HCT116 (cell line): ENCODE results near the gene PRICKLE3. TPM values are rescaled to one million over a fixed set of nuclear protein-coding genes. Genes with fewer than 3 reads are reported as not detected.

ENCODE experiments used
- ATAC-seq: fragments of 200-7000 bp; cut with Tn5 transposase; 2 replicates; pipeline ENCODE4 v1.9.1; 2020; ENCODE audit warnings: mild to moderate bottlenecking, moderate library complexity
- BruUV-seq: library from RNA; stranded (reverse); fragments of 400-500 nt; replicated peaks from 2 replicates; lab custom pipeline; 2021; lab: Mats Ljungman, UMichigan
- CTCF ChIA-PET: fragments of 300-600 bp; sonication (Branson Sonifier 250); formaldehyde crosslinking; loops from one replicate; lab custom pipeline; 2021; ENCODE audit warnings: antibody characterized with exemption; lab: Charles Lee
- POLR2A ChIA-PET: fragments of 300-600, 350-600 bp; sonication (Branson Sonifier 250); formaldehyde crosslinking; loops from one replicate; lab custom pipeline; 2021; ENCODE audit warnings: antibody characterized with exemption; lab: Charles Lee
- RAD21 ChIA-PET, 2 experiments: fragments of 300-600 bp; sonication (Branson Sonifier 250); formaldehyde crosslinking; loops; one replicate each; lab custom pipeline; 2023; ENCODE audit warnings: low total read pairs in 2 of 2; ENCODE audit not compliant: uncharacterized antibody in 2 of 2, unreplicated experiment in 2 of 2, low non-redundant PET in 1 of 2; lab: Charles Lee
- DNase-seq: peaks from one replicate; pipeline ENCODE4 v3.0.0-alpha.2; 2010; ENCODE audit warnings: low read depth, low spot score
- H2AFZ ChIP-seq: fragments of 200-600 bp; shearing (Covaris generic), sonication (generic); 2 replicates; pipeline ENCODE4 v1.6.1; 2017; ENCODE audit warnings: low read depth, mixed run types, mixed read lengths, antibody characterized with exemption, low read length; ENCODE audit not compliant: poor library complexity, severe bottlenecking
- H3K27ac ChIP-seq: 2 replicates; pipeline ENCODE4 v1.5.1; 2012; ENCODE audit warnings: low read depth, low read length
- H3K27me3 ChIP-seq: fragments of 200-600 bp; sonication (generic); 2 replicates; pipeline ENCODE4 v1.6.1; 2016; ENCODE audit warnings: mixed run types, low read length, mixed read lengths; ENCODE audit not compliant: insufficient read depth
- H3K36me3 ChIP-seq, 2 experiments: fragments of 200-500 bp in 1 of 2; fragments of 200-600 bp in 1 of 2; sonication (Bioruptor generic) in 1 of 2; sonication (generic) in 1 of 2; 2 replicates each; pipeline versions ENCODE4 v1.5.1 to v1.6.1; 2014 to 2016; ENCODE audit warnings: low read length in 2 of 2, inconsistent platforms in 1 of 2, mixed read lengths in 1 of 2, mixed run types in 1 of 2; ENCODE audit not compliant: insufficient read depth in 2 of 2, control insufficient read depth in 1 of 2
- H3K4me1 ChIP-seq, 2 experiments: fragments of 200-600 bp in 1 of 2; sonication (generic) in 1 of 2; 2 replicates each; pipeline versions ENCODE4 v1.5.1 to v1.6.1; 2012 to 2017; ENCODE audit warnings: low read length in 2 of 2, inconsistent platforms in 1 of 2, mild to moderate bottlenecking in 1 of 2, mixed read lengths in 1 of 2, mixed run types in 1 of 2, moderate library complexity in 1 of 2; ENCODE audit not compliant: insufficient read depth in 2 of 2, control insufficient read depth in 1 of 2
- H3K4me2 ChIP-seq: fragments of 200-600 bp; sonication (generic); 2 replicates; pipeline ENCODE4 v1.6.1; 2017; ENCODE audit warnings: mixed run types, low read length, mixed read lengths
- H3K4me3 ChIP-seq, 2 experiments: fragments of 200-600 bp in 1 of 2; sonication (generic) in 1 of 2; replicated peaks in 1 of 2; 2 replicates each; pipeline ENCODE4 v1.5.1; 2011 to 2016; ENCODE audit warnings: low read length in 2 of 2, control low read depth in 1 of 2, low read depth in 1 of 2, mild to moderate bottlenecking in 1 of 2, mixed read lengths in 1 of 2, mixed run types in 1 of 2
- H3K79me2 ChIP-seq: fragments of 200-600 bp; sonication (generic); 2 replicates; pipeline ENCODE4 v1.6.1; 2017; ENCODE audit warnings: mild to moderate bottlenecking, mixed run types, low read length, moderate library complexity, mixed read lengths; ENCODE audit not compliant: insufficient read depth
- H3K9ac ChIP-seq: fragments of 200-600 bp; sonication (generic); 2 replicates; pipeline ENCODE4 v1.6.1; 2016; ENCODE audit warnings: low read length, mixed read lengths
- H3K9me2 ChIP-seq: fragments of 200-600 bp; sonication (generic), shearing (Covaris generic); 2 replicates; pipeline ENCODE4 v1.6.1; 2017; ENCODE audit warnings: mixed run types, mild to moderate bottlenecking, moderate library complexity; ENCODE audit not compliant: insufficient read depth
- H3K9me3 ChIP-seq, 2 experiments: fragments of 200-500 bp in 1 of 2; fragments of 200-600 bp in 1 of 2; sonication (Bioruptor generic) in 1 of 2; sonication (generic) in 1 of 2; 2 replicates each; pipeline ENCODE4 v1.6.1; 2014 to 2017; ENCODE audit warnings: low read length in 2 of 2, mixed read lengths in 2 of 2, inconsistent platforms in 1 of 2, low read depth in 1 of 2, mild to moderate bottlenecking in 1 of 2, mixed run types in 1 of 2, moderate library complexity in 1 of 2; ENCODE audit not compliant: control insufficient read depth in 1 of 2, insufficient read depth in 1 of 2
- H4K20me1 ChIP-seq: fragments of 200-600 bp; sonication (generic), shearing (Covaris generic); 2 replicates; pipeline ENCODE4 v1.6.1; 2017; ENCODE audit warnings: mixed run types, mild to moderate bottlenecking, moderate library complexity; ENCODE audit not compliant: insufficient read depth
- CBX3 ChIP-seq: IDR thresholded peaks from 2 replicates; pipeline ENCODE4 v1.6.1; 2012; ENCODE audit warnings: low read depth
- CEBPB ChIP-seq: IDR thresholded peaks from 2 replicates; pipeline ENCODE4 v1.6.1; 2012; ENCODE audit warnings: low read depth
- ELF1 ChIP-seq: IDR thresholded peaks from 2 replicates; pipeline ENCODE4 v1.6.1; 2012; ENCODE audit warnings: low read depth, borderline replicate concordance
- EZH2phosphoT487 ChIP-seq: fragments of 200-600 bp; IDR thresholded peaks from 2 replicates; pipeline ENCODE4 v1.6.1; 2018; ENCODE audit warnings: antibody characterized with exemption, borderline replicate concordance
- JUND ChIP-seq: IDR thresholded peaks from 2 replicates; pipeline ENCODE4 v1.6.1; 2012
- SP1 ChIP-seq: IDR thresholded peaks from 2 replicates; pipeline ENCODE4 v1.6.1; 2012; ENCODE audit warnings: low read depth
- SRF ChIP-seq: IDR thresholded peaks from 2 replicates; pipeline ENCODE4 v1.6.1; 2012; ENCODE audit warnings: low read depth
- TCF7L2 ChIP-seq: IDR thresholded peaks from 2 replicates; pipeline ENCODE4 v1.7.0; 2011; ENCODE audit warnings: borderline replicate concordance, inconsistent platforms; ENCODE audit not compliant: insufficient read depth, insufficient read length; ENCODE audit errors: extremely low read depth
- YY1 ChIP-seq: IDR thresholded peaks from 2 replicates; pipeline ENCODE4 v1.6.1; 2011; ENCODE audit warnings: low read length, low read depth, moderate library complexity, mild to moderate bottlenecking; ENCODE audit not compliant: insufficient replicate concordance; ENCODE audit errors: extremely low read depth
- intact Hi-C: fragments of 100-400 bp; cut with micrococcal nuclease; formaldehyde crosslinking; loops from 2 replicates; pipeline ENCODE4 v1.10.0; 2022
- total RNA-seq: library from RNA; stranded (reverse); gene quantifications from one replicate; pipeline ENCODE4 v1.2.1, GENCODE V29; 2021; ENCODE audit not compliant: unreplicated experiment
- TF ChIP-seq, protein P1 (sequence below): IDR thresholded peaks from 2 replicates; pipeline ENCODE4 v1.6.1; 2012
- TF ChIP-seq, protein P2 (sequence below): IDR thresholded peaks from 2 replicates; pipeline ENCODE4 v1.6.1; 2012; ENCODE audit warnings: low read depth

PRICKLE3 gene
- total RNA-seq, 1 experiment from 2014 or later, result 27.8 TPM

DNA sequence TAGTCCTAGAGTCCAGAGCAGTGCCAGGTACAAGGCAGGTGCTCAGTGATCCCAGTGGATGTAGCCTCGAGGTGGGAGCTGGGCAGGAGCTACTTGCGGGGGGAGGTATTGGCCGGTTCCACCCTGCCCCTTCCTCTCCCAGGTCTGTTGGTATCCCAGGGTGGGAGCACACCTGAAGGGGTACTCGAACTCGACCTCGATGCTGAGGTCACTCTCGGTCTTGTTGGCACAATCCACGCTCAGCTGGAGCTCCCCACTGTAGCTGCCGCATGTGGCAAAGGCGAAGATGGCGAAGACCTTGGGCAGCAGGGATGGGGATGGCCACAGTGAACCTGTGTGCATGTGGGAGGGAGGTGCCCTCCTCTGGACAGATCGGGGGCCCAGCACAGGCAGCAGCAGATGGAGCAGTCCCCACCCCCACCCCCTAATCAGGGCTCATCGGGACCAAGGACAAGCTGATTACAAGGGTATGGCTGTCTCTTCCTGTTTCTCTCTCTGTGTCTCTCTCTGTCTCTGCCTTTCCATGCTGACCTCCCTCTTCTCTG, 11.4 kb upstream of the PRICKLE3 start:
- Histone ChIP-seq H3K27ac (no peak overlapping the region), H3K9ac (no peak overlapping the region), H3K9me2 (no peaks in the 10 kb centered on the region), H3K27me3 (no peaks in the 10 kb centered on the region), H3K4me3 (no peak overlapping the region), H4K20me1 (no peaks in the 10 kb centered on the region), H3K4me2 (no peak overlapping the region), H2AFZ (no peak overlapping the region), H3K79me2 (no peaks in the 10 kb centered on the region)
- POLR2A ChIA-PET, result no interaction called here
- intact Hi-C loops, result loop anchor here (10.0 kb wide), 1 partner anchor 637 kb away; no protein-coding TSS in a partner anchor
- DNase-seq (no peak), ATAC-seq (no peak)
- no TSS peak for BruUV-seq
- TF ChIP-seq YY1, result no peak
- TF ChIP-seq, all 23 proteins: peak for 0
- Histone ChIP-seq H3K36me3 (no peaks in the 10 kb centered on the region), H3K4me1 (peaks cover 3 to 7% of the 10 kb centered on the region in 2 experiments), H3K9me3 (no peaks in the 10 kb centered on the region)
- CTCF ChIA-PET, result no interaction called here
- RAD21 ChIA-PET, result no interaction called here

- Histone ChIP-seq H3K9me3 (no peaks in the 10 kb centered on the region), H3K9ac (no peak overlapping the region), H3K79me2 (no peaks in the 10 kb centered on the region; the same call in 1 of the 2 replicates), H3K36me3 (no peaks in the 10 kb centered on the region), H3K4me1 (peaks cover 11 to 20% of the 10 kb centered on the region in 2 experiments), H3K9me2 (no peaks in the 10 kb centered on the region), H3K4me2 (no peak overlapping the region), H3K27me3 (no peaks in the 10 kb centered on the region), H2AFZ (no peak overlapping the region), H4K20me1 (no peaks in the 10 kb centered on the region), H3K27ac (no peak overlapping the region), H3K4me3 (no peak overlapping the region)
- intact Hi-C loops, result loop anchor here (5.0 to 10.0 kb wide), 2 partner anchors 559 to 641 kb away; no protein-coding TSS in a partner anchor
- POLR2A ChIA-PET, result interaction anchor here (1.4 kb wide), 1 partner anchor 9 kb away, joined by 4 read pairs; no protein-coding TSS in a partner anchor
- BruUV-seq, result no TSS peak
- ATAC-seq (no peak), DNase-seq (no peak)
- RAD21 ChIA-PET, result no interaction called here
- TF ChIP-seq, protein P1, sequence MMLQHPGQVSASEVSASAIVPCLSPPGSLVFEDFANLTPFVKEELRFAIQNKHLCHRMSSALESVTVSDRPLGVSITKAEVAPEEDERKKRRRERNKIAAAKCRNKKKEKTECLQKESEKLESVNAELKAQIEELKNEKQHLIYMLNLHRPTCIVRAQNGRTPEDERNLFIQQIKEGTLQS, result no peak
- TF ChIP-seq EZH2phosphoT487 (no peak), SRF (no peak), SP1 (no peak), JUND (no peak), CEBPB (no peak), TCF7L2 (no peak), CBX3 (no peak), ELF1 (no peak)
- TF ChIP-seq, protein P2, sequence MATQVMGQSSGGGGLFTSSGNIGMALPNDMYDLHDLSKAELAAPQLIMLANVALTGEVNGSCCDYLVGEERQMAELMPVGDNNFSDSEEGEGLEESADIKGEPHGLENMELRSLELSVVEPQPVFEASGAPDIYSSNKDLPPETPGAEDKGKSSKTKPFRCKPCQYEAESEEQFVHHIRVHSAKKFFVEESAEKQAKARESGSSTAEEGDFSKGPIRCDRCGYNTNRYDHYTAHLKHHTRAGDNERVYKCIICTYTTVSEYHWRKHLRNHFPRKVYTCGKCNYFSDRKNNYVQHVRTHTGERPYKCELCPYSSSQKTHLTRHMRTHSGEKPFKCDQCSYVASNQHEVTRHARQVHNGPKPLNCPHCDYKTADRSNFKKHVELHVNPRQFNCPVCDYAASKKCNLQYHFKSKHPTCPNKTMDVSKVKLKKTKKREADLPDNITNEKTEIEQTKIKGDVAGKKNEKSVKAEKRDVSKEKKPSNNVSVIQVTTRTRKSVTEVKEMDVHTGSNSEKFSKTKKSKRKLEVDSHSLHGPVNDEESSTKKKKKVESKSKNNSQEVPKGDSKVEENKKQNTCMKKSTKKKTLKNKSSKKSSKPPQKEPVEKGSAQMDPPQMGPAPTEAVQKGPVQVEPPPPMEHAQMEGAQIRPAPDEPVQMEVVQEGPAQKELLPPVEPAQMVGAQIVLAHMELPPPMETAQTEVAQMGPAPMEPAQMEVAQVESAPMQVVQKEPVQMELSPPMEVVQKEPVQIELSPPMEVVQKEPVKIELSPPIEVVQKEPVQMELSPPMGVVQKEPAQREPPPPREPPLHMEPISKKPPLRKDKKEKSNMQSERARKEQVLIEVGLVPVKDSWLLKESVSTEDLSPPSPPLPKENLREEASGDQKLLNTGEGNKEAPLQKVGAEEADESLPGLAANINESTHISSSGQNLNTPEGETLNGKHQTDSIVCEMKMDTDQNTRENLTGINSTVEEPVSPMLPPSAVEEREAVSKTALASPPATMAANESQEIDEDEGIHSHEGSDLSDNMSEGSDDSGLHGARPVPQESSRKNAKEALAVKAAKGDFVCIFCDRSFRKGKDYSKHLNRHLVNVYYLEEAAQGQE, result no peak
- CTCF ChIA-PET, result interaction anchor here (0.8 to 1.5 kb wide), 4 partner anchors 27 to 645 kb away, joined by 3 to 6 read pairs (median 4); no protein-coding TSS in a partner anchor
Measured at GRCh38 chrX:49193542-49193964, 7.4 kb upstream of the PRICKLE3 start.
